Measurements from ENCODE around the gene MFSD8. TPM values are rescaled to one million over a fixed set of nuclear protein-coding genes. Genes with fewer than 3 reads are reported as not detected.

MFSD8 gene
- total and polyA plus RNA-seq, 2 donors (not counting 1 experiment from before 2014, with no cell fraction given), result 18.8 to 28.6 TPM

GRCh38 chr4:127896528-127896927, 68.4 kb downstream of the MFSD8 start:
- Histone ChIP-seq H3K4me3 (replicated peaks in 1 of 4; ENCODE audit: control extremely low read depth in 1 of 4, insufficient read depth in 1 of 4, low read depth in 3 of 4, low read length in 4 of 4) (no peak overlapping the region), H4K20me1 (ENCODE audit: control insufficient read depth, extremely low read depth, insufficient read depth, low read length) (no peaks in the 10 kb centered on the region), H3K9me3 (ENCODE audit: control insufficient read depth, insufficient read depth, low read depth, low read length) (no peaks in the 10 kb centered on the region), H3K79me2 (ENCODE audit: control insufficient read depth, insufficient read depth, low read length) (no peaks in the 10 kb centered on the region), H3K27ac (ENCODE audit: insufficient read depth, low read length) (no peak overlapping the region), H3K4me2 (ENCODE audit: extremely low read depth, insufficient read depth, low read length) (no peak overlapping the region), H3K9ac (ENCODE audit: insufficient read depth, low read length) (no peak overlapping the region), H3K36me3 (ENCODE audit: control insufficient read depth, insufficient read depth, low read length) (no peaks in the 10 kb centered on the region), H2AFZ (ENCODE audit: low read length) (no peak overlapping the region), H3K27me3 (ENCODE audit: control insufficient read depth, insufficient read depth, low read length) (no peaks in the 10 kb centered on the region), H3K4me1 (ENCODE audit: control insufficient read depth, extremely low read depth, insufficient read depth, low read length) (no peaks in the 10 kb centered on the region)
- TF ChIP-seq EZH2 (IDR thresholded peaks at IDR 0.05; ENCODE audit: low read length, missing control alignments), result no peak
- no peak for TF ChIP-seq CTCF (conservative IDR thresholded peaks at IDR 0.05 in 1 of 2, IDR thresholded peaks at IDR 0.05 in 1 of 2; ENCODE audit: low read depth in 1 of 2, low read length in 2 of 2)
- no peak for DNase-seq (ENCODE audit: low read depth in 2 of 2)

GRCh38 chr4:127896069-127896468, 68.9 kb downstream of the MFSD8 start:
- Histone ChIP-seq H3K4me3 (replicated peaks in 1 of 4; ENCODE audit: control extremely low read depth in 1 of 4, insufficient read depth in 1 of 4, low read depth in 3 of 4, low read length in 4 of 4) (no peak overlapping the region), H3K79me2 (ENCODE audit: control insufficient read depth, insufficient read depth, low read length) (no peaks in the 10 kb centered on the region), H3K36me3 (ENCODE audit: control insufficient read depth, insufficient read depth, low read length) (no peaks in the 10 kb centered on the region), H3K27ac (ENCODE audit: insufficient read depth, low read length) (no peak overlapping the region), H3K9ac (ENCODE audit: insufficient read depth, low read length) (no peak overlapping the region), H3K9me3 (ENCODE audit: control insufficient read depth, insufficient read depth, low read depth, low read length) (no peaks in the 10 kb centered on the region), H3K27me3 (ENCODE audit: control insufficient read depth, insufficient read depth, low read length) (no peaks in the 10 kb centered on the region), H3K4me2 (ENCODE audit: extremely low read depth, insufficient read depth, low read length) (no peak overlapping the region), H4K20me1 (ENCODE audit: control insufficient read depth, extremely low read depth, insufficient read depth, low read length) (no peaks in the 10 kb centered on the region), H3K4me1 (ENCODE audit: control insufficient read depth, extremely low read depth, insufficient read depth, low read length) (no peaks in the 10 kb centered on the region), H2AFZ (ENCODE audit: low read length) (no peak overlapping the region)
- DNase-seq (ENCODE audit: low read depth in 2 of 2), result no peak
- TF ChIP-seq CTCF (conservative IDR thresholded peaks at IDR 0.05 in 1 of 2, IDR thresholded peaks at IDR 0.05 in 1 of 2; ENCODE audit: low read depth in 1 of 2, low read length in 2 of 2) (no peak), EZH2 (IDR thresholded peaks at IDR 0.05; ENCODE audit: low read length, missing control alignments) (no peak)

GRCh38 chr4:127889903-127890302, 75.1 kb downstream of the MFSD8 start:
- Histone ChIP-seq H3K79me2 (ENCODE audit: control insufficient read depth, insufficient read depth, low read length) (peaks cover 5% of the 10 kb centered on the region), H2AFZ (ENCODE audit: low read length) (no peak overlapping the region), H3K27ac (ENCODE audit: insufficient read depth, low read length) (no peak overlapping the region), H3K9me3 (ENCODE audit: control insufficient read depth, insufficient read depth, low read depth, low read length) (no peaks in the 10 kb centered on the region), H3K4me3 (replicated peaks in 1 of 4; ENCODE audit: control extremely low read depth in 1 of 4, insufficient read depth in 1 of 4, low read depth in 3 of 4, low read length in 4 of 4) (no peak overlapping the region), H3K27me3 (ENCODE audit: control insufficient read depth, insufficient read depth, low read length) (no peaks in the 10 kb centered on the region), H3K4me1 (ENCODE audit: control insufficient read depth, extremely low read depth, insufficient read depth, low read length) (no peaks in the 10 kb centered on the region), H4K20me1 (ENCODE audit: control insufficient read depth, extremely low read depth, insufficient read depth, low read length) (no peaks in the 10 kb centered on the region), H3K9ac (ENCODE audit: insufficient read depth, low read length) (no peak overlapping the region), H3K4me2 (ENCODE audit: extremely low read depth, insufficient read depth, low read length) (no peak overlapping the region), H3K36me3 (ENCODE audit: control insufficient read depth, insufficient read depth, low read length) (peaks cover 2% of the 10 kb centered on the region)
- TF ChIP-seq CTCF (conservative IDR thresholded peaks at IDR 0.05 in 1 of 2, IDR thresholded peaks at IDR 0.05 in 1 of 2; ENCODE audit: low read depth in 1 of 2, low read length in 2 of 2) (no peak), EZH2 (IDR thresholded peaks at IDR 0.05; ENCODE audit: low read length, missing control alignments) (no peak)
- DNase-seq (ENCODE audit: low read depth in 2 of 2), result peak in 1 of 2 donors; percentile 31

All from fibroblast of lung (primary cell).